ENCODE measurements around the gene HS3ST6.

HS3ST6 gene

DNA sequence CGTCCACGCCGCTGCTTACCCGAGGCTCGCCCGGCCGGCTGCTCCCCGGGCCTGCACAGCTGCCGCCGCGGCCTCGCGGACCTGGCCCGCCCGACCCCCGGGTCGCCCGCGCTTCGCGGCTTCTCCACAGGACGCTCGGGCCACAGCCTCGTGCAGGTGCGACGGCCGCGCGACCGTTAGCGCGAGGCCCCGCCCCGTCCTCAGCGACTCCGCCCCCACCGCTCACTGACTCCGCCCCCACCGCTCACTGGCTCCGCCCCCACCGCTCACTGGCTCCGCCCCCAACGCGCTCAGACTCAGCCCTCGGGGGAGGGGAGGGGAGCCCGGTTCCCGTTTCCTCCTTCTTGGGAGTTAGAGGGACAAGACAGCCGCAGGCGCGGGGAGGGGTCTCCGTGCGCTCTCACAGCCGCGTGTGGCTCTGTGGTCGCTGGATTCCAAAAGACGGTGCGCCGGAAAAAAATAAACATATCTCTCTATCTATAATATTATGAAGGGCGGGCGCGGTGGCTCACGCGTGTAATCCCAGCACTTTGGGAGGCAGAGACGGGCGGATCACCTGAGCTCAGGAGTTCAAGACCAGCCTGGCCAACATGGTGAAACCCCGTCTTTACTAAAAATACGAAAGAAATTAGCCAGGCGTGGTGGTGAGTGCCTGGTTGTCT is 46.1 kb downstream of the HS3ST6 start, which contains the start of gene MEIOB:
Gene MEIOB, minus strand, starts transcription at position 191 of the 662 bp plus-strand sequence. CDS start 3,989 bp downstream, outside the sequence.
- no peak for TF ChIP-seq SIN3A (IDR thresholded peaks at IDR 0.05; ENCODE audit: borderline replicate concordance, insufficient read depth, low read length)
- TF ChIP-seq POLR2AphosphoS5 (IDR thresholded peaks at IDR 0.05; ENCODE audit: low read depth, low read length), result no peak
- TF ChIP-seq, protein P1, sequence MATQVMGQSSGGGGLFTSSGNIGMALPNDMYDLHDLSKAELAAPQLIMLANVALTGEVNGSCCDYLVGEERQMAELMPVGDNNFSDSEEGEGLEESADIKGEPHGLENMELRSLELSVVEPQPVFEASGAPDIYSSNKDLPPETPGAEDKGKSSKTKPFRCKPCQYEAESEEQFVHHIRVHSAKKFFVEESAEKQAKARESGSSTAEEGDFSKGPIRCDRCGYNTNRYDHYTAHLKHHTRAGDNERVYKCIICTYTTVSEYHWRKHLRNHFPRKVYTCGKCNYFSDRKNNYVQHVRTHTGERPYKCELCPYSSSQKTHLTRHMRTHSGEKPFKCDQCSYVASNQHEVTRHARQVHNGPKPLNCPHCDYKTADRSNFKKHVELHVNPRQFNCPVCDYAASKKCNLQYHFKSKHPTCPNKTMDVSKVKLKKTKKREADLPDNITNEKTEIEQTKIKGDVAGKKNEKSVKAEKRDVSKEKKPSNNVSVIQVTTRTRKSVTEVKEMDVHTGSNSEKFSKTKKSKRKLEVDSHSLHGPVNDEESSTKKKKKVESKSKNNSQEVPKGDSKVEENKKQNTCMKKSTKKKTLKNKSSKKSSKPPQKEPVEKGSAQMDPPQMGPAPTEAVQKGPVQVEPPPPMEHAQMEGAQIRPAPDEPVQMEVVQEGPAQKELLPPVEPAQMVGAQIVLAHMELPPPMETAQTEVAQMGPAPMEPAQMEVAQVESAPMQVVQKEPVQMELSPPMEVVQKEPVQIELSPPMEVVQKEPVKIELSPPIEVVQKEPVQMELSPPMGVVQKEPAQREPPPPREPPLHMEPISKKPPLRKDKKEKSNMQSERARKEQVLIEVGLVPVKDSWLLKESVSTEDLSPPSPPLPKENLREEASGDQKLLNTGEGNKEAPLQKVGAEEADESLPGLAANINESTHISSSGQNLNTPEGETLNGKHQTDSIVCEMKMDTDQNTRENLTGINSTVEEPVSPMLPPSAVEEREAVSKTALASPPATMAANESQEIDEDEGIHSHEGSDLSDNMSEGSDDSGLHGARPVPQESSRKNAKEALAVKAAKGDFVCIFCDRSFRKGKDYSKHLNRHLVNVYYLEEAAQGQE (IDR thresholded peaks at IDR 0.05; ENCODE audit: insufficient read depth in 1 of 2, low read depth in 2 of 2, low read length in 2 of 2), result no peak
- no peak for TF ChIP-seq TAF1 (IDR thresholded peaks at IDR 0.05; ENCODE audit: borderline replicate concordance, insufficient read depth, low read length)
- no peak for TF ChIP-seq FOXP2 (optimal IDR thresholded peaks at IDR 0.05; ENCODE audit: borderline replicate concordance, extremely low read depth, extremely low read length, insufficient read depth)

DNA sequence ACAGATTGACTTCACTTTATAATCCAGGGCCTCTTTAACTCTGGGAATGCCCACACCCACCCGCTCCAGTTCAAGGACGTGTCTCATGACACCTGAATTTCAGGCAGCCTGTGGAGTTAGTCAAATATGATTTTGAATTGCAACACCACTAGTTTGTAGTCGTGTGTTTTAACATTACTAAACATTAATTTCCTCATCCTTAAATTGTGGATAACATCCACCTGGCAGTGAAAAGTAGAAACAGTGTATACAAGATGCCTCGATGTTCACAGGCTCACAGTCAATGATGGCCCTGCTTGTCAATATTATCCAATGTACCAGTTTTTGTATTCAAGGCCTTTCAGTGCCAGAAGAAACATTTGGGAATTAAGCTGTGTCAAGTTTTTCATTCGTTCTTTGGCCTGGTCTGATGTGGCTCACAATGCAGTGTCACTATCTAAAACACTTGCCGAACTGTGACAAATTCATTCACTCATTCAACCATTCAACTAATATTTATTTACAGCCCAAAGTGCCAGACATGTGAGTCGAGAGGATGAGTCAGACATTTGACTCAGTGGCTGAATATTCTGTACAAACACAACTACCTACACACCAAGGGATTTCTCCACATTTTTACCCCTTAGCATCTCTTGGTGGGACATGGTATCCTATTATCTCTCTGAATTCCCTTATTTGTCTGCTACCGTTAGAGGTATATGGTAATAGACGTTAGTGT is 47.7 kb downstream of the HS3ST6 start:
- no peak for TF ChIP-seq SIN3A (IDR thresholded peaks at IDR 0.05; ENCODE audit: borderline replicate concordance, insufficient read depth, low read length)
- TF ChIP-seq, protein P1 (IDR thresholded peaks at IDR 0.05; ENCODE audit: insufficient read depth in 1 of 2, low read depth in 2 of 2, low read length in 2 of 2), result no peak
- no peak for TF ChIP-seq TAF1 (IDR thresholded peaks at IDR 0.05; ENCODE audit: borderline replicate concordance, insufficient read depth, low read length)
- TF ChIP-seq FOXP2 (optimal IDR thresholded peaks at IDR 0.05; ENCODE audit: borderline replicate concordance, extremely low read depth, extremely low read length, insufficient read depth), result no peak
- TF ChIP-seq POLR2AphosphoS5 (IDR thresholded peaks at IDR 0.05; ENCODE audit: low read depth, low read length), result no peak

DNA sequence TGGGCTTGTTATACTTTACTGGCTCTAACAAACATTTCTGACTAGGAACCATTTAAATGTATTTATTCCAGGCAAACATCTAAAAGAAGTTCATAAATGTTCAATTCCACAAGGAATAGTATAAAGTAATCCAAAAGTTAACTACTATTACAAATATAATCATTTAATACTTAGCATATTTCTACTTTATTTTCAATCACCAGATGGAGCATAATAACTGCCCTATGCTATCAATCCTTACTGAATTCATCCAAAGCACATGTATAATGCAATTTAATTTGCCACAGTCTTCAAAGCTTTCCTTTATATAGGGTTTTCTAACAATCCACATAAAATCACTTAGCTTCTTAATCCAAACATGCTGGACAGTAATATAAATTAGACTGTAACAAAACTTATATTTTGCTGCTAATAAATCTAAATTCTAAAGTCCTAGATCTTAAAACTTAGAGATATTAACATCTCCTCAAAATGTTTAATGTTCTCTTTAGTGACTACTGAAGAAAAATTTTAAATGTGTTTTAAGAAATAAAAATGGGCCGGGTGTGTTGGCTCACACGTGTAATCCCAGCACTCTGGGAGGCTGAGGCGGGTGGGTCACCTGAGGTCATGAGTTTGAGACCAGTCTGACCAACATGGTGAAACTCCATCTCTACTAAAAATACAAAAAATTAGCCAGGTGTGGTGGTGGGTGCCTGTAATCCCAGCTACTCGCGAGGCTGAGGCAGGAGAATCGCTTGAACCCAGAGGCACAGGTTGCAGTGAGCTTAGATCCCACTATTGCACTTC is 52.1 kb downstream of the HS3ST6 start:
- TF ChIP-seq POLR2AphosphoS5 (IDR thresholded peaks at IDR 0.05; ENCODE audit: low read depth, low read length), result no peak
- TF ChIP-seq TAF1 (IDR thresholded peaks at IDR 0.05; ENCODE audit: borderline replicate concordance, insufficient read depth, low read length), result no peak
- no peak for TF ChIP-seq SIN3A (IDR thresholded peaks at IDR 0.05; ENCODE audit: borderline replicate concordance, insufficient read depth, low read length)
- no peak for TF ChIP-seq FOXP2 (optimal IDR thresholded peaks at IDR 0.05; ENCODE audit: borderline replicate concordance, extremely low read depth, extremely low read length, insufficient read depth)
- TF ChIP-seq, protein P1 (IDR thresholded peaks at IDR 0.05; ENCODE audit: insufficient read depth in 1 of 2, low read depth in 2 of 2, low read length in 2 of 2), result no peak

DNA sequence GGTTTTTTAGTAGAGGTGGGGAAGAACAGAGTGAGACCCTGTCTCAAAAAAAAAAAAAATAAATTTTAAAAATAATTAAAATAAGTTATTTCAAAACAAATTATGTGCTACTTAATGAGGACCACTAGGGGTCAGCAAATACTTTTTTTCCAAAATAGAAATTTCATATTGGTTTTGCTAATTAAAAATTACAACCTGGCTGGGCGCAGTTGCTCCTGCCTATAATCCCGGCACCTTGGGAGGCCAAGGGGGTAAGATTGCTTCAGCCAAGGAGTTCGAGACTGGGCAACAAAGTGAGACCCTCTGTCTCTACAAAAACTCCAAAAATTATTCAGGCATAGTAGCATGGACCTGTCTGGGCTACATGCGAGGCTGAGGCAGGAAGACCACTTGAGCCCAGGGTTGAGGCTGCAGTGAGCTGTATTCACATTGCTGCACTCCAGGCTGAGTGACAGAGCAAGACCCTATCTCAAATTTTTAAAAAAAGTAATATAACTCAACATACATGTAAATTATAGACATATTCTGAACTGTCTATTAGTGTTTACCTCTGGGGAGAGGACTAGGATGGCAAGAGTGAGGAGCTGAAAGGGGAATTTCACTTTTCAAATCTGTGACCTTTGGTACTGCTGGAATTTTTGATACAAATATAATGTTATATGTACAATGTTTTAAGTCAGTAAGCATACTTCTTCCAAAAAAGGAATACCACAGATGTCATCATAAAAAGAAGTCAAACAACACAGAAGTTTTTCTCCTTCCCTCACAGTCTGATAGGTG is 54.3 kb downstream of the HS3ST6 start:
- TF ChIP-seq FOXP2 (optimal IDR thresholded peaks at IDR 0.05; ENCODE audit: borderline replicate concordance, extremely low read depth, extremely low read length, insufficient read depth) (no peak), SIN3A (IDR thresholded peaks at IDR 0.05; ENCODE audit: borderline replicate concordance, insufficient read depth, low read length) (no peak)

DNA sequence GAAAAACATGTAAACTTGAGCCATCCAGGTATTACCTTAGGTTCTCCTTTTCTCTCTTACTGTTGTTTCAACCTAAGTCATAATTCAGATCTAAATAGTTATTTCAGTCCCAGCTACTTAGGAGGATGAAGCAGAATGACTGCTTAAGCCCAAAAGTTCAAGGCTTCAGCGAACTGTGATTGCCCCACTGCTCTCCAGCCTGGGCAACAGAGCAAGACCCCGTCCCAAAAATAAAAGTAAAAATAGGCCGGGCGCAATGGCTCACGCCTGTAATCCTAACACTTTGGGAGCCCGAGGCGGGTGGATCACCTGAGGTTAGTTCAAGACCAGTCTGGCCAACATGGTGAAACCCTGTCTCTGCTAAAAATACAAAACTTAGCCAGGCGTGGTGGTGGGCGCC is 55.8 kb downstream of the HS3ST6 start:
- TF ChIP-seq SIN3A (IDR thresholded peaks at IDR 0.05; ENCODE audit: borderline replicate concordance, insufficient read depth, low read length), result no peak
- TF ChIP-seq TAF1 (IDR thresholded peaks at IDR 0.05; ENCODE audit: borderline replicate concordance, insufficient read depth, low read length), result no peak
- no peak for TF ChIP-seq FOXP2 (optimal IDR thresholded peaks at IDR 0.05; ENCODE audit: borderline replicate concordance, extremely low read depth, extremely low read length, insufficient read depth)
- no peak for TF ChIP-seq POLR2AphosphoS5 (IDR thresholded peaks at IDR 0.05; ENCODE audit: low read depth, low read length)
- TF ChIP-seq, protein P1 (IDR thresholded peaks at IDR 0.05; ENCODE audit: insufficient read depth in 1 of 2, low read depth in 2 of 2, low read length in 2 of 2), result no peak
